Measurements from ENCODE around the gene FAM25C. TPM values are rescaled to one million over a fixed set of nuclear protein-coding genes. Genes with fewer than 3 reads are reported as not detected.
"Not testable (repeated sequence)": the region's sequence is repeated elsewhere in the genome, so short reads cannot be mapped to it uniquely, and the experiment has no call there.

The FAM25C gene
- total and polyA plus RNA-seq, 2 of the 4 experiments (the other 2 are of a cell fraction) = not detected

- H3K27ac ChIP-seq (ENCODE audit: insufficient read depth, low read length); H2AK5ac ChIP-seq (ENCODE audit: low read depth, low read length); H4K91ac ChIP-seq (ENCODE audit: insufficient read depth, low read depth, low read length); CTCF ChIA-PET; H3K36me3 ChIP-seq (ENCODE audit: control insufficient read depth, insufficient read depth, low read length); in situ Hi-C loops (cut with MboI; ENCODE audit: low sequenced_read_pairs); H3K23ac ChIP-seq (ENCODE audit: low read depth, low read length); H2BK15ac ChIP-seq (ENCODE audit: low read depth, low read length); DNase-seq; H2BK120ac ChIP-seq (ENCODE audit: low read depth, low read length); H3K9ac ChIP-seq (ENCODE audit: low read depth, low read length); H4K8ac ChIP-seq (ENCODE audit: low read depth in 2 of 2, low read length in 2 of 2); POLR2A ChIA-PET (ENCODE audit: unreplicated experiment); H3K4me1 ChIP-seq (ENCODE audit: control insufficient read depth, insufficient read depth, low read length); H3K9me1 ChIP-seq (ENCODE audit: insufficient read depth, low read length); H3K14ac ChIP-seq (replicated peaks; ENCODE audit: low read depth, low read length); H3K79me1 ChIP-seq (ENCODE audit: low read depth in 1 of 2, low read length in 2 of 2); BruUV-seq (replicated peaks); H3K56ac ChIP-seq (ENCODE audit: extremely low read depth, insufficient read depth, low read length); H3K4ac ChIP-seq (ENCODE audit: low read depth, low read length); H3K27me3 ChIP-seq (ENCODE audit: control insufficient read depth, insufficient read depth, low read length); ATAC-seq (ENCODE audit: low read depth); H4K20me1 ChIP-seq (ENCODE audit: insufficient read depth, low read length); H2BK20ac ChIP-seq (ENCODE audit: low read depth, low read length); H2BK5ac ChIP-seq (ENCODE audit: low read depth, low read length, poor library complexity, severe bottlenecking); H2AK9ac ChIP-seq (replicated peaks; ENCODE audit: low read depth, low read length, poor library complexity); dilution Hi-C loops (cut with HindIII; ENCODE audit: low sequenced_read_pairs, unreplicated experiment); H3K4me2 ChIP-seq (ENCODE audit: low read depth, low read length); H4K5ac ChIP-seq (ENCODE audit: low read depth, low read length); H3K9me3 ChIP-seq (ENCODE audit: control insufficient read depth, insufficient read depth, low read length); H3K18ac ChIP-seq (ENCODE audit: low read depth, low read length); intact Hi-C loops (cut with micrococcal nuclease); H3K4me3 ChIP-seq (ENCODE audit: insufficient read depth, low read depth, low read length); H2AFZ ChIP-seq (replicated peaks; ENCODE audit: low read length, poor library complexity): not testable (repeated sequence)
- WGBS, 2 experiments (ENCODE audit: extremely low coverage in 2 of 2, insufficient read length in 1 of 2) = no CpG with 5 or more reads among the region's 5 CpGs
Measured at GRCh38 chr10:47971598-47971997, 28.0 kb downstream of the FAM25C start.

DNA sequence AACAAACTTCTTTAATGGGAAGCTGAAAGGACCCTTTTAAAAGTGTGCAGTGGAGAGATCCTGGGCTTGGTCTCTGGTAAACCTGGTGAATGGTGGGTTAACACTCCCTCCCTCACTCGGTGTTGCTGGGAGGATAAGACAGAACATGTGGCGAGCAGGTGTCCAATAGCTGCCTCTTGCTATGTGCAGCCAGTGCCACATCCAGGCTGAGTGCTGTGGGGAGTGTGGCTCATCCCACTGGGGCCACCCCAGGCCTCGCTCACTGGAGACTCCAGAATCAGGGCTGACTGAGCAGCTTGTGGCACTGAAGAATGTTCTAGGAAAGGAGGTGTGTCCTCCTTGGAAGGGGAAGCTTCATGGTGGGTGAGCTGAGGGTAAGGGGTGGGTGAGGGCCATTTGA is 29.5 kb downstream of the FAM25C start:
- H3K4me2 ChIP-seq (ENCODE audit: low read depth, low read length); H2AK9ac ChIP-seq (replicated peaks; ENCODE audit: low read depth, low read length, poor library complexity); intact Hi-C loops (cut with micrococcal nuclease); H3K9me3 ChIP-seq (ENCODE audit: control insufficient read depth, insufficient read depth, low read length); H4K8ac ChIP-seq (ENCODE audit: low read depth in 2 of 2, low read length in 2 of 2); H3K23ac ChIP-seq (ENCODE audit: low read depth, low read length); H3K14ac ChIP-seq (replicated peaks; ENCODE audit: low read depth, low read length); H3K56ac ChIP-seq (ENCODE audit: extremely low read depth, insufficient read depth, low read length); H3K27me3 ChIP-seq (ENCODE audit: control insufficient read depth, insufficient read depth, low read length); H3K9me1 ChIP-seq (ENCODE audit: insufficient read depth, low read length); BruUV-seq (replicated peaks); H3K4ac ChIP-seq (ENCODE audit: low read depth, low read length); H3K36me3 ChIP-seq (ENCODE audit: control insufficient read depth, insufficient read depth, low read length); CTCF ChIA-PET; ATAC-seq (ENCODE audit: low read depth); H2BK5ac ChIP-seq (ENCODE audit: low read depth, low read length, poor library complexity, severe bottlenecking); H2BK15ac ChIP-seq (ENCODE audit: low read depth, low read length); DNase-seq; H4K5ac ChIP-seq (ENCODE audit: low read depth, low read length); H2BK120ac ChIP-seq (ENCODE audit: low read depth, low read length); H3K79me1 ChIP-seq (ENCODE audit: low read depth in 1 of 2, low read length in 2 of 2); H4K20me1 ChIP-seq (ENCODE audit: insufficient read depth, low read length); H4K91ac ChIP-seq (ENCODE audit: insufficient read depth, low read depth, low read length); POLR2A ChIA-PET (ENCODE audit: unreplicated experiment); in situ Hi-C loops (cut with MboI; ENCODE audit: low sequenced_read_pairs); H3K18ac ChIP-seq (ENCODE audit: low read depth, low read length); H3K4me1 ChIP-seq (ENCODE audit: control insufficient read depth, insufficient read depth, low read length); H2BK20ac ChIP-seq (ENCODE audit: low read depth, low read length); H2AK5ac ChIP-seq (ENCODE audit: low read depth, low read length); H2AFZ ChIP-seq (replicated peaks; ENCODE audit: low read length, poor library complexity); H3K9ac ChIP-seq (ENCODE audit: low read depth, low read length); H3K27ac ChIP-seq (ENCODE audit: insufficient read depth, low read length); dilution Hi-C loops (cut with HindIII; ENCODE audit: low sequenced_read_pairs, unreplicated experiment); H3K4me3 ChIP-seq (ENCODE audit: insufficient read depth, low read depth, low read length): not testable (repeated sequence)
- no CpG with 5 or more reads among the region's 3 CpGs for WGBS, 2 experiments (ENCODE audit: extremely low coverage in 2 of 2, insufficient read length in 1 of 2)

Data from IMR-90 (cell line).